Activated naive CD4-positive, alpha-beta T cell treated with Interleukin-2 at 50 U/mL for 16 hours (primary cell): Measurements from ENCODE around the gene ASB1.

Source experiments
- DNase-seq: peaks from one replicate; pipeline ENCODE4 v3.0.0-alpha.2; 2020

The ASB1 gene

GRCh38 chr2:238426568-238427434 lies at the start of gene ASB1:
TSS of gene ASB1 (plus strand) at chr2:238426927. CDS start at chr2:238427071, 144 bp downstream.
- DNase-seq, result peak; percentile 81

DNA sequence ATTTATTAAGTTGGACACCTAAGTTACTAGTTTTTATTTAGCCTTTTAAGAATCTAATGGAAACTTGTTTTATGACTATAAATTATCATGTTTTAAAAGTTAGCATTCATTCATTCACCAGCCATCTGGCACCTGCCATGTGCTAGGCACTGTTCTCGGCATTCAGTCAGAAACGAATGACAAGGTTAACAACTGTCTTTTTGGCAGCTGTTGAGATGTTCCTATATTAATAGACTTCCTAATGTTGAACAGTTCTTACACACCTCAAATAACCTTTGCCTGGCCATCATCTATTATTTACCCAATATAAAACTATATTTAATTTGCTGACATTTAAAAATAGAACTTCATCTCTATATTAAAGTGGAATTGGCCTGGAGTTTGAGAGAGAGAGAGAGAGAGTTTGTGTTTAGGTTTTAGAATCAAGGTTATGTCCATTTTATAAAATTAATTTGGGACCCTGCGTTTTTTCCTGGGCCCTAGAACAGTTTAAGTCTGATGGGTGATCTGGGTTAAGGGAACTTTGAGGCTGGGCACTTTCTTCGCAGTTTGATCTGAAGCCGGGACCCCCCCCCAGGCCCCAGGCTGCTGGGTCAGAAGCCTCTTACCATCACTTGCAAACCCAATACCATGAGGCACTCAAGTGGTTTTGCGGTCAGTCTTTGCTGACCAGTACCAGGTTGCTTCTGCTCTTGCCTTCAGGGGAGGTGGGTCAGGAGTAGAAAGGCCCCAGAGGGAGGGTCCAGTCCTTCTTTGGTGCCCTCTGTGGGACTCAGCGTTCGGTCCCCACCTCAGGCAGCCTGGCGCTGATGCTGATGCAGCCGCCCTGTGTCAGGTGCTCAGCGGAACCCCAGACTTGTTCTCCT lies 48.3 kb upstream of the ASB1 start:
- no peak for DNase-seq

DNA sequence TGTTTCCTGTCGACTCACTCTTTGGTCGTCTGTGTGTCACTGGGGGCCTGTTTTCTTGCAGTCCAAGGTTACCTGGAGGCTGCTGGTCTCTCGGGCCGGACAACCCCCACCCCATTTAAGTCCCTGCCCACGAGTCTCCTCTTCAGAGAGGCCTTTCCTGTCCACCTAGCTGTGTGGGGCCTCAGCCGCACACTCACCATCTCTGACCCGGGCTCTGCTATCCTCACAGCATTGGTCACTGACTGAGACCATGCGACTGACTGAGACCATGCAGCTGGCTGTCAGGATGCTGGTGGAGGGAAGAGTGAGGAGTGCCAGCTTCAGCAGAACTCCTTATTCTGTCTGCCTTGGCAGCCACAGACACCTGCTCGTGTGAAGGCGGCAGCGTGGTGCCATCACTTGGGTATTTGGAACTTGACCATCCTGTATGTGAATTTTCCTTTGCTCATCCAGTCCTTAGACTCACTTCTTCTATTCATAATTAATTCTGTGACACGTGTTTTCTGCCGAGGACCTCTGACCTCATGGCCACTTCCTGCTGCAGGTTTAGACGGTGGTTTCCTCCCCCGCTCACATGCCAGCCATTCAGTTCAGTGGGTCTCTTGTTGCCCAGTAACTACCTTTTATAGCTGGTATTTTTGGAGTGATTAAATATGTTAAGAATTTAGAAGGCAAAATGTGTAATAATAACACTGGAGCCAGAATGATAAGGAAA lies 47.5 kb upstream of the ASB1 start:
- DNase-seq, result peak; percentile 17

DNA sequence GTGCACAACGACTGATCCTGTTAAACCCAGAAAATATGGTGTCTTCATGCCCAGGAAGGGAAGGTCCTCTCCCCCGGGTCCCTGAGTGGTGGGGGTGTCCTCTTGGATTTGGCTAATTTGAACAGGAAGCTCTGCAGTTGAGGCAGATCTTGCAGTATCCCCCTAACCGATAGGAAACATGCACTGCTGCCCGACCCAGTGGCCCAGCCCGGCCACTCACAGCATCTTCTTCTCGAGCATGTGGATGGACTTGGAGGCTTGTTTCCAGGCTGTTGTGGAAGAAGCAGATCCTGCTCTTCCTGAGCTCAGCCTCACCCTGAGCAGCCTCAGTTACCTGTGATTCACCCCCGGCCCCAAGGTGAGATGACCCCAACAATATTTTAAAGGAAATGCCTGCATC lies 46.4 kb upstream of the ASB1 start:
- no peak for DNase-seq

DNA sequence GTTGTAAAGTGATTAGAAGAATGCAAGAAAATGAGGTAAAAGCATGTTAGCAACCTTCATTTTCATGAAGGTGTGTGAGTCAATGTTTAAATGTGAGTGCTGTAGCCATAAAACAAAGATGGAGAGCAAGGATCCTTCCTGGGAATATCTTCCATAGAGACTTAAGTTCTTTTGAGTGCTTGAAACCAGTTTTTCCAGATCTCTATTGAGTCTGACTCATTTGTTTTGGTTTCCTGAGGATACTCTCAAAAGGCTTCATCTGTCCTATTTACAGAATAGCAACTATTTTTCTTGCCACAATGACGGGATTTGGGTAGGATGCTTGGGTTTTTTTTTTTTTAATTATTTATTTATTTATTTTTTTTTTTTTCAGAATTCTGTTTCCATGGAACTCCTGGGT lies 45.9 kb upstream of the ASB1 start:
- DNase-seq, result no peak

GRCh38 chr2:238381341-238382115 lies 45.2 kb upstream of the ASB1 start:
- DNase-seq, result no peak

- DNase-seq, result no peak
These were observed 44.3 kb upstream of the ASB1 start for GRCh38 chr2:238382381-238382781.

GRCh38 chr2:238383135-238383534 lies 43.6 kb upstream of the ASB1 start:
- no peak for DNase-seq

- no peak for DNase-seq
These were observed 42.9 kb upstream of the ASB1 start for GRCh38 chr2:238383743-238384380.

- no peak for DNase-seq
These were observed 39.4 kb upstream of the ASB1 start for GRCh38 chr2:238387332-238387731.

DNA sequence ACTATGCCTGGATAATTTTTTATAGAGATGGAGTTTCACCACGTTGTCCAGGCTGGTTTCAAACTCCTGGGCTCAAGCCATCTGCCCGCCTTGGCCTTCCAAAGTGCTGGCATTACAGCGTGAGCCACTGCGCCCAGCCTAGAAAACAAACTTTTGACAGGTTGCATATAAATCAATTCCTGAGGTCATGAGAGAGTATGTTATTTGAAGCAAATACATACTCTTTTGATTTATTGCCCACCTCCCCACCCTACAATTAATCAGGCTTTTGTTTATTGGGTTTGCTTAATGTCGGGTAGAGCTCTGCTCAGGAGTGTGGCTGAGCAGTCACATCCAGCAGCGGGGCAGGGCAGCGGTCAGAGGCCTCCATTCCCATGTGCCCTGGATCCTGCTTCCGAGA lies 37.9 kb upstream of the ASB1 start:
- no peak for DNase-seq

DNA sequence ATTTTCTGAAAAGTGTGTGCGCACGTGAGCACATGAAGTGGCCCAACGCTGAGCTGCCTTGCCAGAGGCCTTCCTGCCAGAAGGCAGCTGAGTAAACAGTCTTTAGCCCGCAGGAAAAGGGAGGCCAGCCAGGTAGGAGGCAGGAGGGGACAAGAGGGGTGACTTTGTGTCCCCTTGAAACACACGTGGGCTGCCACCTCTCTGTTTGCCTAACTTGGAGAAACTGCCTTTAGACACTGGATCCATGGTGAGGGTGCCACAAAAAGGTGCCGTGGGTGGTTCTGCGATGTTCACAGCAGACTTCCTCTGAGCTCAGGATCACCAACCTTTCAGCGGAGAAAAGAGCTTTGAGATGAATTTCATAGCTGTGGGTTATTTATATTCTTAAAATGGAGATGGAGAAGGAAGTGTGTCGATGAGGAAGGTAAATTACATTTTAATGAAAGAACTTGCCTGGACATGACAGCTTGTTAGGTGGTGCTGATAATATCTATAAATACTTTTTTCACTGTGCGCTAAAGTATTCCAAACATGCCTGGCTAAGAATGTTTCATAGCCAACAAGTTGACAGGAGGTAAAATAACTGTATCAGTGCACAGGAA lies 36.6 kb upstream of the ASB1 start:
- no peak for DNase-seq

DNA sequence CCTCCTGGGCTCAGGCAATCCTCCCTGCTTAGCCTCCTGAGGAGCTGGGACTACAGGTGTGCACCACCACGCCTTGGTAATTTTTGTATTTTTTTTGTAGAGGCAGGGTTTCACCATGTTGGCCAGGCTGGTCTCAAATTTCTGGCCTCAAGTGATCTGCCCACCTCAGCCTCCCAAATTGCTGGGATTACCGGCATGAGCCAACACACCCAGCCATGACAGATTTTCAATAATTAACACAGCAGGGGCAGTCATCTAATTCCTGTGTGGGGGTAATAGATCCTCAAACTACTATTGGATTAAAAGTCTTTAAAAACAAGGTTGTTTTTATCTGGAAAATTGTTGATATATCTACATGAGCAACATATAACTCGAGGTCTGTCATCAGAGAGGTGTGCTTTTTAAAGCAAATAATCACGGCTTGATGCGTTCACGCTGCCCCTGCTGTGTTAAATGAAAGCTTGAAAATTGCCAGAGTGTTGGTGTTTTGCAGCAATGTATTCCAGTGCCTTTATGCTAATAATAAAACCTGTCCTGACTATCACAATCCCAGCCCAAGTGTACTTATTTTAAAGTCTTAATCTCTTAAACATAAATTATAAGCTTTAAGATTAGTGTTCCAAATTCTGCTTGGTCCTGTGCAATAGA lies 35.6 kb upstream of the ASB1 start:
- DNase-seq, result no peak

GRCh38 chr2:238396663-238397062 lies 30.1 kb upstream of the ASB1 start:
- DNase-seq, result no peak

DNA sequence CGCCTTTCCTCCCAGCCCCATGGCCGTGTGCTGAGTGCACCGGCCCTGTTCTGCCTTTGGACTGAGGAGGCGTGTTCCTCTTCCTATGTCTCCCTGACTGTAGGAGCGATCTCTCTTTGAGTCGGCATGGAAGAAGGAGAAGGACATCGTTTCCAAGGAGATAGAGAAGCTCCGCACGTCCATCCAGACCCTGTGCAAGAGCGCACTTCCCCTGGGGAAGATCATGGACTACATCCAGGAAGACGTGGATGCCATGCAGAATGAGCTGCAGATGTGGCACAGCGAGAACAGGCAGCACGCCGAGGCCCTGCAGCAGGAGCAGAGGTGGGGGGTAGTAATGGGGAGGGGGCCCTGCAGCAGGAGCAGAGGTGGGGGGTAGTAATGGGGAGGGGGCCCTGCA lies 29.4 kb upstream of the ASB1 start:
- no peak for DNase-seq

GRCh38 chr2:238398577-238398976 lies 28.1 kb upstream of the ASB1 start:
- DNase-seq, result no peak

DNA sequence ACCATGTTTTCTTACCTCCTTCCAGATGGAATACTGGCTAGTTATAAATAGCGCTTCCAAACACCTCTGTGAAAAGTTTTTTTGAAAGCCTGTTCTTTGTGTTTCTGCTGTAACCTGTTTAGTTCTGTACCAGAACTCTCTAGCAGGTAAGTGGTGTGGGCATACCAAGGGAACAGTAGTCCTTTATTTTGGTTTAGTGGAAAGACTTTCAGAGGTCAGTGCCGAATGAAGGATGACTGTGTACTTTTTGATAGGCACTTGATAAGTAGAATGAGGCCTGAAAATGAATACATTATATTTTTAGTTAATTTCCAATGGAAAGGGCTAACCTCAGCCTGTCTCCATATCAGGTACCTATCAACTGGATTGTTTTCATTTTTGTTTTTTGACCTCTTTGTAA lies 27.6 kb upstream of the ASB1 start:
- no peak for DNase-seq

DNA sequence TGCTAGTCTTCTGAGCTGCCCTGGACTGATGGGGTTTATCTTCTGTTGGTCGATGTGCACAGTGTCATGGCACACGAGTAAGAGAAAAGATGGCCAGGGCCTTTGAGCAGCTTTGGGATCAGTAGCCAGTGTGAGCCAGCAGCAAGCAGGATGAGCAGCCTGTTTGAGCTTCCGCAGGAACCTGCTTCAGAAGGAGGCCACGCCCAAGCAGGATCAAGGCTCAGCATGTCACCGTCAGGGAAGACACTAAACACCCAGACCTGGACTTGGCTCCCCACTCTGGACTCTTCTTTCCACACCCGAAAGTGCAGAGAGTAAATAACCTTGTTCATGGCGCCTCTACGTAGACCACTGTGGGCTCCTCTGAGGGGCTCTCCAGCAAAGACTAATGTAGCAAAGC lies 25.2 kb upstream of the ASB1 start:
- no peak for DNase-seq

- DNase-seq, result no peak
These were observed 22.9 kb upstream of the ASB1 start for GRCh38 chr2:238403632-238404405.
